GM12878 (cell line): ENCODE results near the gene EPM2AIP1. TPM values are rescaled to one million over a fixed set of nuclear protein-coding genes. Genes with fewer than 3 reads are reported as not detected.

Experiments
- ATAC-seq: fragments of 200-7000 bp; cut with Tn5 transposase; 3 replicates; pipeline ENCODE4 v1.9.1; 2020; ENCODE audit warnings: mild to moderate bottlenecking, moderate library complexity
- BruUV-seq: library from RNA; stranded (reverse); fragments of 400-500 nt; replicated peaks from 2 replicates; lab custom pipeline; 2021; lab: Mats Ljungman, UMichigan
- CTCF ChIA-PET: fragments of 300-600 bp; sonication (Branson Sonifier 250); formaldehyde crosslinking; extraction: SDS; loops from one replicate; lab custom pipeline; 2021; ENCODE audit warnings: inconsistent platforms; lab: Yijun Ruan, JAX
- POLR2A ChIA-PET: fragments of 350-600 bp; formaldehyde crosslinking; extraction: SDS; loops from one replicate; lab custom pipeline; 2021; ENCODE audit warnings: inconsistent platforms; lab: Charles Lee
- RAD21 ChIA-PET: fragments of 300-600 bp; sonication (Branson Sonifier 250); formaldehyde crosslinking; loops from one replicate; lab custom pipeline; 2023; ENCODE audit warnings: antibody characterized with exemption; ENCODE audit not compliant: unreplicated experiment; lab: Charles Lee
- SMC1A ChIA-PET: fragments of 300-600 bp; sonication (Branson Sonifier 250); formaldehyde crosslinking; loops from one replicate; lab custom pipeline; 2023; ENCODE audit not compliant: unreplicated experiment, uncharacterized antibody; lab: Charles Lee
- DNase-seq: peaks from one replicate; pipeline ENCODE4 v3.0.0-alpha.2; 2011; ENCODE audit warnings: low read depth, low spot score
- FAIRE-seq: peaks from 3 replicates; lab custom pipeline; 2011; peaks lifted over from hg19 to GRCh38; lab: Jason Lieb, UNC
- H2AFZ ChIP-seq: 2 replicates; pipeline ENCODE4 v1.6.0; 2011; ENCODE audit warnings: low read depth, low read length, control low read depth; ENCODE audit not compliant: control insufficient read depth
- H3K27ac ChIP-seq: 2 replicates; pipeline ENCODE4 v1.5.1; 2011; ENCODE audit warnings: control low read depth; ENCODE audit not compliant: control insufficient read depth, insufficient read depth
- H3K27me3 ChIP-seq, 2 experiments: replicated peaks in 1 of 2; 2 replicates each; pipeline versions ENCODE4 v1.6.0 to v1.6.1; 2011; ENCODE audit warnings: low read length in 1 of 2; ENCODE audit not compliant: control insufficient read depth in 2 of 2, insufficient read depth in 2 of 2
- H3K36me3 ChIP-seq, 2 experiments: 2 replicates each; pipeline ENCODE4 v1.5.1; 2011; ENCODE audit warnings: low read length in 1 of 2; ENCODE audit not compliant: control insufficient read depth in 2 of 2, insufficient read depth in 2 of 2
- H3K4me1 ChIP-seq: 2 replicates; pipeline ENCODE4 v1.6.1; 2011; ENCODE audit warnings: mild to moderate bottlenecking, low read length, moderate library complexity, mixed read lengths; ENCODE audit not compliant: control insufficient read depth, insufficient read depth
- H3K4me2 ChIP-seq: 2 replicates; pipeline ENCODE4 v1.6.0; 2011; ENCODE audit warnings: control low read depth; ENCODE audit not compliant: control insufficient read depth, insufficient read depth
- H3K4me3 ChIP-seq: fragments of 200-600 bp; sonication (generic); 2 replicates; pipeline ENCODE4 v1.5.1; 2016
- H3K79me2 ChIP-seq: 2 replicates; pipeline ENCODE4 v1.6.0; 2011; ENCODE audit warnings: low read length; ENCODE audit not compliant: control insufficient read depth, insufficient read depth
- H3K9ac ChIP-seq: 2 replicates; pipeline ENCODE4 v1.8.0; 2011; ENCODE audit warnings: low read length, control low read depth, mixed read lengths; ENCODE audit not compliant: control insufficient read depth, insufficient read depth
- H3K9me3 ChIP-seq: replicated peaks from 3 replicates; pipeline ENCODE4 v1.5.1; 2011; ENCODE audit warnings: mild to moderate bottlenecking, low read length; ENCODE audit not compliant: control insufficient read depth, insufficient read depth
- H4K20me1 ChIP-seq: 2 replicates; pipeline ENCODE4 v1.6.0; 2011; ENCODE audit not compliant: control insufficient read depth, insufficient read depth
- BCL11A ChIP-seq: IDR thresholded peaks from 2 replicates; pipeline ENCODE4 v1.6.1; 2011; ENCODE audit warnings: low read depth, low read length
- CHD4 ChIP-seq: fragments of 200-600 bp; sonication (generic); IDR thresholded peaks from 2 replicates; pipeline ENCODE4 v1.6.1; 2016; ENCODE audit warnings: mild to moderate bottlenecking
- E2F8 ChIP-seq: fragments of 450-650 bp; IDR thresholded peaks from 2 replicates; pipeline ENCODE4 v1.6.1; 2018; ENCODE audit warnings: mild to moderate bottlenecking, low read depth, moderate library complexity; ENCODE audit not compliant: partially characterized antibody
- ZNF274 ChIP-seq: IDR thresholded peaks from one replicate; pipeline ENCODE4 v1.8.0; 2011; ENCODE audit not compliant: insufficient read length, insufficient read depth
- WGBS: methylation state at CpG from one replicate; pipeline ENCODE4 v1.1.6; 2016; ENCODE audit warnings: low lambda C conversion rate; ENCODE audit not compliant: insufficient replicate concordance, insufficient coverage; ENCODE audit errors: missing lambda C conversion rate; 5-methylcytosine and 5-hydroxymethylcytosine counted together
- in situ Hi-C: fragments of 300-500 bp; cut with MboI; formaldehyde crosslinking; loops from 9 replicates; pipeline ENCODE4 v1.14.3; 2018; ENCODE audit warnings: mixed read lengths
- intact Hi-C: fragments of 100-400 bp; cut with micrococcal nuclease; formaldehyde crosslinking; loops from one replicate; pipeline ENCODE4 v1.14.2; 2022; ENCODE audit not compliant: unreplicated experiment
- polyA plus RNA-seq, 11 experiments: library from polyadenylated mRNA; depleted of rRNA in 4 of 11; unstranded in 6 of 11; stranded (reverse) in 5 of 11; fragments of >200 nt; fragmentation: Nextera tagmentation in 4 of 11; fragmentation: Illumina TruSeq in 1 of 11; extraction: Ambion mirVana in 4 of 11; extraction: Trizol in 1 of 11; gene quantifications; 1 replicate in 1 of 11; 2 replicates in 10 of 11; pipeline versions ENCODE4 v1.2.1 to v1.2.3, GENCODE V29; 2011 to 2016; ENCODE audit warnings: inconsistent platforms in 2 of 11, missing spikeins in 2 of 11, low read depth in 1 of 11
- total RNA-seq, 4 experiments: library from RNA; depleted of rRNA in 3 of 4; stranded (reverse); fragments of >200 nt in 3 of 4; fragmentation: Illumina TruSeq in 1 of 4; extraction: Trizol in 1 of 4; gene quantifications; 2 replicates each; pipeline versions ENCODE4 v1.2.1 to v1.2.3, GENCODE V29; 2013 to 2021

The EPM2AIP1 gene
- total and polyA plus RNA-seq, 10 of the 15 experiments (the other 5 are each of a cell fraction or from before 2014, with no cell fraction given): 5.5 to 31.9 (median 21.8) TPM

GRCh38 chr3:36956155-36956554 is 36.8 kb downstream of the EPM2AIP1 start:
- intact Hi-C loops: no loop called here
- ChIA-PET SMC1A (interaction anchor here (0.9 to 4.5 kb wide), 5 partner anchors 13 to 164 kb away, joined by 3 to 45 read pairs (median 4); no protein-coding TSS in a partner anchor), POLR2A (interaction anchor here (1.4 to 1.7 kb wide), 2 partner anchors 17 to 258 kb away, joined by 4 to 5 read pairs; no protein-coding TSS in a partner anchor), CTCF (interaction anchor here (1.0 to 5.4 kb wide), 5 partner anchors 10 to 225 kb away, joined by 5 to 116 read pairs (median 66); no protein-coding TSS in a partner anchor), RAD21 (interaction anchor here (4.9 kb wide), 1 partner anchor 51 kb away, joined by 83 read pairs; no protein-coding TSS in a partner anchor)
- H3K4me3 ChIP-seq: no peak overlapping the region
- no TSS peak for BruUV-seq
- H3K9me3 ChIP-seq: no peaks in the 10 kb centered on the region
- no peaks in the 10 kb centered on the region for H3K27me3 ChIP-seq
- 74% methylated on average over 3 of the region's 3 CpGs for WGBS
- H3K9ac ChIP-seq: no peak overlapping the region
- H4K20me1 ChIP-seq: no peaks in the 10 kb centered on the region
- no peaks in the 10 kb centered on the region for H3K79me2 ChIP-seq
- DNase-seq (no peak), ATAC-seq (no peak), FAIRE-seq (no peak)
- no peaks in the 10 kb centered on the region for H3K4me1 ChIP-seq
- H3K27ac ChIP-seq: no peak overlapping the region
- H2AFZ ChIP-seq: no peak overlapping the region
- H3K4me2 ChIP-seq: no peak overlapping the region
- H3K36me3 ChIP-seq: no peaks in the 10 kb centered on the region
- in situ Hi-C loops: loop anchor here (5.0 kb wide), 1 partner anchor 229 kb away; no protein-coding TSS in a partner anchor
- no peak for TF ChIP-seq ZNF274
- TF ChIP-seq CHD4: no peak
- no peak for TF ChIP-seq E2F8
- TF ChIP-seq BCL11A: no peak
